ENCODE results near the gene RPS27L. TPM values are rescaled to one million over a fixed set of nuclear protein-coding genes. Genes with fewer than 3 reads are reported as not detected.

Gene RPS27L
- total and polyA plus RNA-seq, 2 of the 8 experiments (the other 6 are each of a cell fraction or from before 2014, with no cell fraction given) = 115 to 143 TPM

DNA sequence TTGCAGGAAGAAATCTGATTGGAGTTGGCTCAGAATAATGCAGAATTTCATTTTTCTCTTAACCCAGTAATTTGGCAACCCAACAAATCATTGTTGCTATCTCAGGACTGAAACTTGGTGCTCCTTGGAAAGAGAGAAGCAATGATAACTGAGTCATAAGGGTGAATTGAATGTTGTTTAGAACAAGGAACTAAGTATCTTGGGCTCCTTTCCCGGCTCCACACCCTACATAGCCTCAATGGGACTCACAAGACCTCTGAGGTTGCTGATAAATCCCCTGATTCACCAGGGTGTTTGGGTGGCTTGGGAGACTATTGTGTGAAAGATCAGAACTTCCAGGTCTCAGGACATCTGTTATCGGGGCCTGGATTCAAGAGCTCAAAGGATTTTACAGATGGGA lies 24.4 kb upstream of the RPS27L start:
- no peak for FAIRE-seq
- Histone ChIP-seq H4K8ac (ENCODE audit: extremely low read depth, insufficient read depth, low read length) (no peak overlapping the region), H3K56ac (replicated peaks; ENCODE audit: insufficient read length, low read depth, low read length) (no peak overlapping the region), H3K27ac (ENCODE audit: low read depth, low read length) (no peak overlapping the region), H4K91ac (replicated peaks; ENCODE audit: insufficient read length, low read length) (no peak overlapping the region), H3K4me3 (ENCODE audit: extremely low read depth in 1 of 4, insufficient read depth in 2 of 4, low read depth in 3 of 4, low read length in 4 of 4) (no peak overlapping the region), H2AK5ac (ENCODE audit: low read depth, low read length) (no peak overlapping the region), H3K4me1 (replicated peaks in 1 of 4; ENCODE audit: control insufficient read depth in 3 of 4, insufficient read depth in 4 of 4, low read length in 3 of 4) (no peaks in the 10 kb centered on the region), H2BK12ac (ENCODE audit: low read depth, low read length) (no peak overlapping the region), H2BK120ac (replicated peaks; ENCODE audit: low read depth, low read length) (no peak overlapping the region), H2BK5ac (ENCODE audit: low read depth, low read length) (no peak overlapping the region), H2BK20ac (ENCODE audit: low read length) (no peak overlapping the region), H4K20me1 (replicated peaks in 1 of 2; ENCODE audit: control insufficient read depth in 1 of 2, insufficient read depth in 2 of 2, low read length in 2 of 2) (no peaks in the 10 kb centered on the region), H3K36me3 (ENCODE audit: control insufficient read depth in 2 of 4, insufficient read depth in 4 of 4, low read length in 3 of 4) (no peaks in the 10 kb centered on the region), H3K27me3 (replicated peaks in 1 of 4; ENCODE audit: control insufficient read depth in 3 of 4, extremely low read depth in 1 of 4, insufficient read depth in 3 of 4, low read length in 3 of 4) (no peaks in the 10 kb centered on the region), H3K9me3 (ENCODE audit: insufficient read depth in 2 of 2, low read depth in 1 of 2, low read length in 1 of 2) (no peaks in the 10 kb centered on the region), H3K14ac (ENCODE audit: insufficient read length) (no peak overlapping the region), H3K9ac (replicated peaks in 1 of 4; ENCODE audit: extremely low read depth in 1 of 4, low read depth in 3 of 4, low read length in 3 of 4) (no peak overlapping the region), H2AFZ (ENCODE audit: low read length) (no peak overlapping the region), H3K79me2 (ENCODE audit: control insufficient read depth in 1 of 2, insufficient read depth in 2 of 2, low read length in 2 of 2) (no peaks in the 10 kb centered on the region), H3K4ac (replicated peaks; ENCODE audit: insufficient read length, low read depth, low read length) (no peak overlapping the region), H3K23me2 (ENCODE audit: low read depth, low read length) (no peaks in the 10 kb centered on the region), H2BK15ac (ENCODE audit: low read length) (no peak overlapping the region), H3K4me2 (ENCODE audit: insufficient read depth in 1 of 2, low read depth in 2 of 2, low read length in 2 of 2) (no peak overlapping the region), H3K23ac (ENCODE audit: insufficient read length) (no peak overlapping the region), H3K79me1 (ENCODE audit: low read depth, low read length) (no peaks in the 10 kb centered on the region), H3K18ac (ENCODE audit: extremely low read depth, low read length) (no peak overlapping the region), H4K5ac (ENCODE audit: insufficient read length, low read depth, low read length) (no peak overlapping the region)
- whole genome bisulfite sequencing, 2 experiments (ENCODE audit: extremely low coverage in 1 of 2, insufficient coverage in 1 of 2, insufficient read length in 1 of 2, insufficient replicate concordance in 2 of 2, low coverage in 1 of 2, low lambda C conversion rate in 2 of 2, missing lambda C conversion rate in 1 of 2) = 92% methylated on average over 2 of the region's 2 CpGs; no CpG with 5 or more reads in 1 of the 2 experiments
- no peak for DNase-seq (ENCODE audit: low read depth in 1 of 2, low spot score in 2 of 2)
- CTCF ChIA-PET (ENCODE audit: partially characterized antibody) = interaction anchor here (1.0 kb wide), 1 partner anchor 20 kb away, joined by 3 read pairs; no protein-coding TSS in a partner anchor
- POLR2A ChIA-PET (ENCODE audit: partially characterized antibody) = interaction anchor here (1.5 kb wide), 1 partner anchor 79 kb away, joined by 5 read pairs; no protein-coding TSS in a partner anchor
- TF ChIP-seq KDM1A (IDR thresholded peaks at IDR 0.05; ENCODE audit: borderline replicate concordance, low read length) = no peak
- no peak for TF ChIP-seq SP4 (IDR thresholded peaks at IDR 0.05; ENCODE audit: low read length)
- no peak for TF ChIP-seq BCL11A (IDR thresholded peaks at IDR 0.05; ENCODE audit: low read depth in 2 of 2, low read length in 2 of 2)
- no peak for TF ChIP-seq ZNF274 (IDR thresholded peaks at IDR 0.05; ENCODE audit: borderline replicate concordance, extremely low read depth, low read length)
- TF ChIP-seq TAF7 (optimal IDR thresholded peaks at IDR 0.05; ENCODE audit: borderline replicate concordance, low read depth, low read length) = no peak
- TF ChIP-seq CTBP2 (IDR thresholded peaks at IDR 0.05; ENCODE audit: borderline replicate concordance, insufficient read depth, insufficient read length, low read length) = no peak
- TF ChIP-seq KDM5A (IDR thresholded peaks at IDR 0.05; ENCODE audit: low read length) = no peak
- TF ChIP-seq SP1 (IDR thresholded peaks at IDR 0.05; ENCODE audit: low read depth, low read length) = no peak
- TF ChIP-seq RAD21 (IDR thresholded peaks at IDR 0.05 in 1 of 2, conservative IDR thresholded peaks at IDR 0.05 in 1 of 2; ENCODE audit: low read depth in 2 of 2, low read length in 2 of 2) = no peak
- no peak for TF ChIP-seq BACH1 (IDR thresholded peaks at IDR 0.05; ENCODE audit: low read length)
- TF ChIP-seq BRCA1 (IDR thresholded peaks at IDR 0.05; ENCODE audit: low read depth, low read length) = no peak
- TF ChIP-seq SIRT6 (IDR thresholded peaks at IDR 0.05; ENCODE audit: low read length) = no peak
- TF ChIP-seq CHD2 (IDR thresholded peaks at IDR 0.05; ENCODE audit: low read length) = no peak

Measured in H1 (cell line).